Prostate gland (tissue), 2 donors: ENCODE data around the gene NCK1.

Source experiments
- POLR2A ChIP-seq: fragments of 450-650 bp; IDR thresholded peaks from one replicate; pipeline ENCODE4 v1.6.1; 2016; ENCODE audit warnings: antibody characterized with exemption, mild to moderate bottlenecking
- POLR2AphosphoS5 ChIP-seq: sonication (generic); formaldehyde crosslinking; IDR thresholded peaks from one replicate; pipeline ENCODE4 v1.6.1; 2017; ENCODE audit warnings: antibody characterized with exemption
- TF ChIP-seq, protein P1 (sequence below), 4 experiments: fragments of 200-600 bp in 2 of 4; fragments of 450-650 bp in 2 of 4; sonication (generic) in 2 of 4; IDR thresholded peaks; 1 replicate in 3 of 4; 2 replicates in 1 of 4; pipeline ENCODE4 v1.5.1; 2016 to 2019; ENCODE audit warnings: antibody characterized with exemption in 4 of 4, mild to moderate bottlenecking in 2 of 4, moderate library complexity in 2 of 4

DNA sequence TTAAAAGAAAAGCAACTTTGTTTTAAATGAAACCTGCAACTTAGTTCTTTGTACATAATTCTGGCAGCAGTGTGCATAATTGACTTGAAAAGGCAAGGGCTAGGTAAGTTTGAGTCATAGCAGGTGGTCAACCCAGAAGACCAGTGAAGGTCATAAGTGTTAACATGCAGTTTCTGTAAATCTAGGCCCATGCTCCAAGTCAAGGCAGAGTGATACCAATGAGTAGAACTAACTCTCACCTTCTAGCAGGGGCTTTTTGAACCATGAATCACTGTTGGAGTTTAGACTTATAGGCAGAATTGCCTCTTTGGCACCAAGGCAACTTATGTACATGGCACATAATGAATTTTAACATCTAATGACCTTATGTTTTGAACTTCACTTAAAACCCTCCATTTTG is 66.2 kb downstream of the NCK1 start:
- TF ChIP-seq, protein P1, sequence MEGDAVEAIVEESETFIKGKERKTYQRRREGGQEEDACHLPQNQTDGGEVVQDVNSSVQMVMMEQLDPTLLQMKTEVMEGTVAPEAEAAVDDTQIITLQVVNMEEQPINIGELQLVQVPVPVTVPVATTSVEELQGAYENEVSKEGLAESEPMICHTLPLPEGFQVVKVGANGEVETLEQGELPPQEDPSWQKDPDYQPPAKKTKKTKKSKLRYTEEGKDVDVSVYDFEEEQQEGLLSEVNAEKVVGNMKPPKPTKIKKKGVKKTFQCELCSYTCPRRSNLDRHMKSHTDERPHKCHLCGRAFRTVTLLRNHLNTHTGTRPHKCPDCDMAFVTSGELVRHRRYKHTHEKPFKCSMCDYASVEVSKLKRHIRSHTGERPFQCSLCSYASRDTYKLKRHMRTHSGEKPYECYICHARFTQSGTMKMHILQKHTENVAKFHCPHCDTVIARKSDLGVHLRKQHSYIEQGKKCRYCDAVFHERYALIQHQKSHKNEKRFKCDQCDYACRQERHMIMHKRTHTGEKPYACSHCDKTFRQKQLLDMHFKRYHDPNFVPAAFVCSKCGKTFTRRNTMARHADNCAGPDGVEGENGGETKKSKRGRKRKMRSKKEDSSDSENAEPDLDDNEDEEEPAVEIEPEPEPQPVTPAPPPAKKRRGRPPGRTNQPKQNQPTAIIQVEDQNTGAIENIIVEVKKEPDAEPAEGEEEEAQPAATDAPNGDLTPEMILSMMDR (IDR thresholded peaks at IDR 0.05) = no peak
- TF ChIP-seq POLR2A (no peak), POLR2AphosphoS5 (no peak)
